Neuron (in vitro differentiated cells): ENCODE results near the gene PLA2G2F.
A peak's percentile ranks its signal among the peaks of the same experiment; 100 is the strongest.

ENCODE experiments used
- H2AFZ ChIP-seq: one replicate; pipeline ENCODE4 v1.6.1; 2013; ENCODE audit warnings: low read depth, mild to moderate bottlenecking, inconsistent platforms, low read length, moderate library complexity
- H3K27me3 ChIP-seq: one replicate; pipeline ENCODE4 v1.6.1; 2013; ENCODE audit warnings: low read length; ENCODE audit not compliant: insufficient read depth
- H3K36me3 ChIP-seq: one replicate; pipeline ENCODE4 v1.6.1; 2013; ENCODE audit warnings: low read length; ENCODE audit not compliant: insufficient read depth
- H3K4me1 ChIP-seq: one replicate; pipeline ENCODE4 v1.6.1; 2013; ENCODE audit warnings: low read length; ENCODE audit not compliant: insufficient read depth
- H3K4me3 ChIP-seq: 2 replicates; pipeline ENCODE4 v1.5.1; 2013; ENCODE audit warnings: mild to moderate bottlenecking, low read length, moderate library complexity
- H3K9me3 ChIP-seq: one replicate; pipeline ENCODE4 v1.6.1; 2013; ENCODE audit warnings: low read length

Gene PLA2G2F

DNA sequence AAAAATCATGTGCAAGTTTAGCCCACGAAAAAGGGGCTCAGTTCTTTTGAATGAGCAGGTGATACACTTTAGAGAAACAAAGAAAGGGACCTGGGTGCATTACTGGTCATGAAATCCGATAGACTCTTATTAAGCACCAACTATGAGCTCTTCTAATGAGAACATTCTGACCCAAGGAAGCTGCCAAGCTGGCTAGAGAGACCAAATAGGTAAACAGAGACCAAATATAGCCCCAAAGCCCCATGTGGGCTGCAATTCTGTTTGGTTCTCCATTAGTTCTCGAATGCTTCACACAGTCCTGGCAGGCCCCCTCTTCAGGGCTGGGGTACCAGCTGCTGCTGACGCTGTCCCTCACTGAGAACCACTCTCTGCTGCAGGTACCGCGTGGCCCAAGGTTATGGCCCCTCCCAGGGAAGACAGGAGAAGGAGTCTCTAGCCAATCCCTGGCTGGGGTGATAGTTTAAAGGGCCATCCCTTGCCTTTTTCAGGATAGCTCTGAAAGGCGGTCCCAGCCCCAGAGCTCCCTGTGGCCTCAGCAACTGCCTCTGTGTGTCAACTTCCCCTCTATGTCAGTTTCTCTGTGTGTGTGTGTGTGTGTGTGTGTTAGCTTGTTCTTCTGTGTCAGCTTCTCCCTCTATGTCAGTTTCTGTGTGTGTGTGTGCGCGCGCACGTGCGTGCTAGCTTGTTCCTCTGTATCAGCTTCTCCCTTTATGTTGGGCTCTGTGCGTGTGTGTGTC, 39.7 kb downstream of the PLA2G2F start:
- Histone ChIP-seq H3K9me3 (peaks cover 3% of the 10 kb centered on the region), H3K27me3 (peaks cover 23% of the 10 kb centered on the region), H3K4me1 (no peaks in the 10 kb centered on the region), H3K4me3 (no peak overlapping the region), H2AFZ (no peak overlapping the region), H3K36me3 (no peaks in the 10 kb centered on the region)

GRCh38 chr1:20179371-20180128, 40.4 kb downstream of the PLA2G2F start:
- Histone ChIP-seq H3K27me3 (peaks cover 27% of the 10 kb centered on the region), H2AFZ (no peak overlapping the region), H3K4me1 (no peaks in the 10 kb centered on the region), H3K9me3 (peaks cover 3% of the 10 kb centered on the region), H3K36me3 (no peaks in the 10 kb centered on the region), H3K4me3 (no peak overlapping the region)

GRCh38 chr1:20180129-20180843, 41.2 kb downstream of the PLA2G2F start:
- Histone ChIP-seq H3K9me3 (peaks cover 3% of the 10 kb centered on the region), H3K36me3 (no peaks in the 10 kb centered on the region), H3K4me3 (no peak overlapping the region), H3K27me3 (peaks cover 29% of the 10 kb centered on the region), H2AFZ (no peak overlapping the region), H3K4me1 (no peaks in the 10 kb centered on the region)

DNA sequence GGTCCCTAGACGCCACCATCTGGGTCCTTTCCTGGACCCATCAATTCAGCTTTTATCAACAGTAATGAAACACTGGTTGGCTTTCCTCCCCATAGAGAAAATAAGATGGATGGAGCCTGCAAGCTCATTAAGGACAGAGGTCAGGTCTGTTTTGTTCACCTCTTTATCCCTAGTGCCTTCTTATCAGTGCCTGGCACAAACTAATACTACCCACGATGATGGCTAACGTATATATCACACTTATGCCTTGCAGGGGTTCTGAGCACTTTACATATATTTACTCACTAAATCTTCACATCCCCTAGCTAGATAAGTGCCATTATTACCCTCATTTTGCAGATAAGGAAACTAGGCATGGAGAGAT, 41.7 kb downstream of the PLA2G2F start:
- H2AFZ ChIP-seq: no peak overlapping the region
- peaks cover 31% of the 10 kb centered on the region for H3K27me3 ChIP-seq
- no peaks in the 10 kb centered on the region for H3K4me1 ChIP-seq
- H3K36me3 ChIP-seq: no peaks in the 10 kb centered on the region
- H3K4me3 ChIP-seq: no peak overlapping the region
- H3K9me3 ChIP-seq: peaks cover 3% of the 10 kb centered on the region

GRCh38 chr1:20182415-20182814, 43.3 kb downstream of the PLA2G2F start:
- peaks cover 3% of the 10 kb centered on the region for H3K9me3 ChIP-seq
- H3K4me1 ChIP-seq: peaks cover 7% of the 10 kb centered on the region
- H3K27me3 ChIP-seq: peaks cover 24% of the 10 kb centered on the region
- no peaks in the 10 kb centered on the region for H3K36me3 ChIP-seq
- no peak overlapping the region for H2AFZ ChIP-seq
- H3K4me3 ChIP-seq: no peak overlapping the region

DNA sequence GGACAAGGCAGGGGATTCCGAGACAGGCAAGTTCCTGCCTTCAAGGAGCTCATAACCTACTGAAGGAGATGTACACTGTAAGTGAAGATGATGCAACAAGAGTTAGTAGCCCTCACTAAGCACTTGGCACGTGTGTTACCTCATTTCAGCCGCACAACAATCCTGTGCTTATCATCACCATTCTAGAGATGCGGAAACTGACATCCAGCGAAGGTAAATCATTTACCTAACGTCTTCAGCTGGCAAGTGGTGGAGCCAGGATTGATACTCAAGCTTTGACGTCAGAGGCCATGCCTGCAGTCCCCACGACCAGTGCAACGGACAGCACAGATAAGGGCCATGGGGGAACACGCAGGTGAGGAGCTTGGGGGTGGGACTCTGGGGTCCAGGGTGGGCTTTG, 43.9 kb downstream of the PLA2G2F start:
- H3K4me1 ChIP-seq: peaks cover 7% of the 10 kb centered on the region
- H3K36me3 ChIP-seq: no peaks in the 10 kb centered on the region
- peaks cover 3% of the 10 kb centered on the region for H3K9me3 ChIP-seq
- H3K27me3 ChIP-seq: peaks cover 27% of the 10 kb centered on the region
- H2AFZ ChIP-seq: no peak overlapping the region
- no peak overlapping the region for H3K4me3 ChIP-seq

GRCh38 chr1:20183616-20184271, 44.6 kb downstream of the PLA2G2F start:
- Histone ChIP-seq H2AFZ (no peak overlapping the region), H3K4me1 (peaks cover 7% of the 10 kb centered on the region), H3K36me3 (no peaks in the 10 kb centered on the region), H3K27me3 (peaks cover 34% of the 10 kb centered on the region), H3K4me3 (no peak overlapping the region), H3K9me3 (peaks cover 3% of the 10 kb centered on the region)

GRCh38 chr1:20184481-20184900, 45.4 kb downstream of the PLA2G2F start:
- H2AFZ ChIP-seq: no peak overlapping the region
- H3K27me3 ChIP-seq: peaks cover 36% of the 10 kb centered on the region
- no peak overlapping the region for H3K4me3 ChIP-seq
- peaks cover 7% of the 10 kb centered on the region for H3K4me1 ChIP-seq
- H3K36me3 ChIP-seq: no peaks in the 10 kb centered on the region
- peaks cover 3% of the 10 kb centered on the region for H3K9me3 ChIP-seq

- H3K4me3 ChIP-seq: peak overlapping the region; percentile 17
- peaks cover 7% of the 10 kb centered on the region for H3K4me1 ChIP-seq
- peaks cover 36% of the 10 kb centered on the region for H3K27me3 ChIP-seq
- H3K9me3 ChIP-seq: no peaks in the 10 kb centered on the region
- H2AFZ ChIP-seq: no peak overlapping the region
- no peaks in the 10 kb centered on the region for H3K36me3 ChIP-seq
These were observed 46.1 kb downstream of the PLA2G2F start for GRCh38 chr1:20184997-20185833.

DNA sequence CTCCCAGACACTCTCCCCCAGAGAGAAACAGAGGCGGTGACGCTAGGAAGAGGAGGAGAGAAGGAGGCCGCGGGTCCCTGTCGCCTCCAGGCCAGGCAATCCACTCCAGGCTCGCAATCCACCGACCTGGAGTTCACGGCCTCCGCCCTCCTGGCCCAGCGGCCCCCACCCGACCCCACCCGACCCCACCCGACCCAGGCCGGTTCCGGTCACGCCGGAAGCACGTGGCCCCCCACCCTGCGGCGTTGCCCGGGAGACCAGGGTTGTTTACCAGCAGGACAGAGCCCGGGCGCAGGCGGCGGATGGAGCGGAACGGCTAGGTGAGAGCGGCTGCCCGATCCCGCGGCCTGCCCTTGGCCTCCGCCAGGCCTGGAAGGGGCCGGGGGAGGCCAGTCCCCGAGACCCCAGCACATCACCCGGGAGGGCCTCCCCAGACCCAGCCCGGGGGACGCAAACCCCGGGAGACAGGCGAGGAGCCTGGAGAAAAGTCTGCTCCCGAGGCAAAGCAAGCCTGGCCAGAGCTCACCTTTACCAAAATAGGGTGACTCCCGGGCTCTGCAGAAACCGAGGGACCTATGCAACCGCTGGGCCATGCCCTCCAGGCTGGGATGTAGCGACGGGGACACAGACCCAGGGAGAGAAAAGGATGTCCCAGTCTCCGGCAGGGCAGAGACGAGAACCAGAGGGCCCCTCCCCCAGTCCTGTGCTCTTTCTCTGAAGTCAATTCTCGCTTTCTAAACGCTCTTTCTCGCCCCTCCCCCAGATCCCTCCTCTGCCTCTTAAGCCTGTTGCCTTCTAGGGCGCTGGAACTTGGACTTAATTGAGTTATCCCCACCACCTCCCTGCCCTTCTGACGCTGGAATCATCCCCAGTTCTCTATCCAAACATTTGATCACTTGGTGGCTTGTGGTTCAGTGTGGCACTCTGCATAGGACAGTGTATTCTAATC, 47.0 kb downstream of the PLA2G2F start, which contains the start of the genes PLA2G2C and UBXN10:
Gene PLA2G2C, minus strand, starts transcription at position 685 of the 949 bp plus-strand sequence. CDS start 9,155 bp downstream, outside the sequence.
Gene UBXN10, plus strand, starts transcription at position 263 of the 949 bp plus-strand sequence. CDS start 4,466 bp downstream, outside the sequence.
- H3K4me1 ChIP-seq: peaks cover 7% of the 10 kb centered on the region
- peaks cover 35% of the 10 kb centered on the region for H3K27me3 ChIP-seq
- peak within 1 kb of the TSS; percentile 82 for H2AFZ ChIP-seq
- no peaks in the 10 kb centered on the region for H3K9me3 ChIP-seq
- no peaks in the 10 kb centered on the region for H3K36me3 ChIP-seq
- H3K4me3 ChIP-seq: peak within 1 kb of the TSS; percentile 45

GRCh38 chr1:20187103-20187812, 48.1 kb downstream of the PLA2G2F start:
- peaks cover 7% of the 10 kb centered on the region for H3K4me1 ChIP-seq
- H3K9me3 ChIP-seq: no peaks in the 10 kb centered on the region
- no peak overlapping the region for H2AFZ ChIP-seq
- H3K27me3 ChIP-seq: peaks cover 29% of the 10 kb centered on the region
- no peaks in the 10 kb centered on the region for H3K36me3 ChIP-seq
- H3K4me3 ChIP-seq: no peak overlapping the region
